Chondrocyte (in vitro differentiated cells): Measurements from ENCODE around the gene RPUSD4. TPM values are rescaled to one million over a fixed set of nuclear protein-coding genes. Genes with fewer than 3 reads are reported as not detected.

Experiments used
- DNase-seq: peaks from one replicate; pipeline ENCODE4 v3.0.0; 2021; ENCODE audit warnings: mixed read lengths, low spot score
- H3K27ac Mint-ChIP-seq: one replicate; pipeline ENCODE4 v1.8.0; 2021; ENCODE audit warnings: mild to moderate bottlenecking, moderate library complexity, mixed read lengths; ENCODE audit not compliant: unreplicated experiment
- H3K27me3 Mint-ChIP-seq: 2 replicates; pipeline ENCODE4 v1.8.0; 2021; ENCODE audit warnings: low read depth, mixed read lengths
- H3K36me3 Mint-ChIP-seq: 2 replicates; pipeline ENCODE4 v1.8.0; 2021; ENCODE audit warnings: low read depth, mixed read lengths
- H3K4me1 Mint-ChIP-seq: 2 replicates; pipeline ENCODE4 v1.8.0; 2021; ENCODE audit warnings: low read depth, mild to moderate bottlenecking, mixed read lengths
- H3K4me3 Mint-ChIP-seq: one replicate; pipeline ENCODE4 v1.8.0; 2021; ENCODE audit warnings: mild to moderate bottlenecking, moderate library complexity, mixed read lengths; ENCODE audit not compliant: unreplicated experiment
- H3K9me3 Mint-ChIP-seq: 2 replicates; pipeline ENCODE4 v1.8.0; 2021; ENCODE audit warnings: low read depth, mixed read lengths
- total RNA-seq: library from RNA; stranded (reverse); gene quantifications from 3 replicates; pipeline ENCODE4 v1.2.1, GENCODE V29; 2021
- TF ChIP-seq, protein P1 (sequence below): fragments of 200-600 bp; sonication (generic); IDR thresholded peaks from 2 replicates; pipeline ENCODE4 v1.5.0; 2021; ENCODE audit warnings: antibody characterized with exemption, mild to moderate bottlenecking, moderate library complexity

Gene RPUSD4
- total RNA-seq, 1 donor from 2014 or later = 16.2 TPM

DNA sequence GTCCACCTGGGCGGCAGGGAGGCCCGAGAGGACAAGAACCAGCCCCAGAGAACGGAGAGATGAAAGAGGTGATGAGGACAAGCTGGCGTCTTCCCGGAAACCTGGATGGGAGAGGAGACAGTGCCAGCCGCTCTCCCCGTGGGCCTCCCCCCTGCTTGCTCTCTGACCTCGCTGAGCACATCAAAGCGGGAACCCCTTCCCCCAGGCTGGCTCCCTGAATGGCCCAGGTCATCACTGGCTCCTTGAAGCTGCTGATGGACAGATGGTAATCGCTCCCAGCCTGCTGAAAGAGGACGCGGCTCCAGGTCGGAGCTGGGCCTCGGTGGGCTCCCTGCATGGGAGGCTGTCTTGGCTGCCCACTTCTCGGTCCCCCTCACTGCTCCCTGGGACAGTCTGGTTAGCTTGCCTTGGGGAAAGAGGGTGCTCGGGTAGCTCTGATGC lies 18.4 kb downstream of the RPUSD4 start:
- Mint-ChIP-seq H3K27ac (no peak overlapping the region), H3K4me1 (peaks cover 8% of the 10 kb centered on the region), H3K36me3 (peaks cover 14% of the 10 kb centered on the region)

DNA sequence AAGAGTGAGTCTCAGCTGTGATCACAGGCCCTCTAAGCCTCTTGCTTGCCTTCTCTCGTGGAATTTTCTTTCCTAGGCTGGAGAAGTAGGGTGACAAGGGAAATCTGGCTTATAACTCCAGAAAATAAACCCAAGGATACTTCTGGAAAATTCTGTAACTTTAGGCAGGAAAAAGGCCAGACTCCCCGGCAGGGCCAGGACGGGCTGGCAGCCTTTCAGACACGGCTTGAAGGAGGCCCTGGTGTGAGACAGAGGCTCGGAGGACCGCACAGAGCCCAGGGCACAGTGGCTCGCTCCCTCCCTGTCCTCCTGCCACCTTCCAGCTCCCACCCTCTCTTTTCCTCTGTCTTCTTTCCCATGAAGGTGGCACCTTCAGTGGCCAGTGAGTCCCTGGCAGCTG lies 19.1 kb downstream of the RPUSD4 start:
- H3K4me1 Mint-ChIP-seq = peaks cover 1% of the 10 kb centered on the region
- TF ChIP-seq, protein P1, sequence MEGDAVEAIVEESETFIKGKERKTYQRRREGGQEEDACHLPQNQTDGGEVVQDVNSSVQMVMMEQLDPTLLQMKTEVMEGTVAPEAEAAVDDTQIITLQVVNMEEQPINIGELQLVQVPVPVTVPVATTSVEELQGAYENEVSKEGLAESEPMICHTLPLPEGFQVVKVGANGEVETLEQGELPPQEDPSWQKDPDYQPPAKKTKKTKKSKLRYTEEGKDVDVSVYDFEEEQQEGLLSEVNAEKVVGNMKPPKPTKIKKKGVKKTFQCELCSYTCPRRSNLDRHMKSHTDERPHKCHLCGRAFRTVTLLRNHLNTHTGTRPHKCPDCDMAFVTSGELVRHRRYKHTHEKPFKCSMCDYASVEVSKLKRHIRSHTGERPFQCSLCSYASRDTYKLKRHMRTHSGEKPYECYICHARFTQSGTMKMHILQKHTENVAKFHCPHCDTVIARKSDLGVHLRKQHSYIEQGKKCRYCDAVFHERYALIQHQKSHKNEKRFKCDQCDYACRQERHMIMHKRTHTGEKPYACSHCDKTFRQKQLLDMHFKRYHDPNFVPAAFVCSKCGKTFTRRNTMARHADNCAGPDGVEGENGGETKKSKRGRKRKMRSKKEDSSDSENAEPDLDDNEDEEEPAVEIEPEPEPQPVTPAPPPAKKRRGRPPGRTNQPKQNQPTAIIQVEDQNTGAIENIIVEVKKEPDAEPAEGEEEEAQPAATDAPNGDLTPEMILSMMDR = no peak
- H3K36me3 Mint-ChIP-seq = peaks cover 13% of the 10 kb centered on the region
- no peaks in the 10 kb centered on the region for H3K27me3 Mint-ChIP-seq
- no peak for DNase-seq
- no peak overlapping the region for H3K27ac Mint-ChIP-seq
- H3K9me3 Mint-ChIP-seq = no peaks in the 10 kb centered on the region
- H3K4me3 Mint-ChIP-seq = no peak overlapping the region

More for the DNA sequence above, 18.4 kb downstream of the RPUSD4 start:
- TF ChIP-seq, protein P1 = no peak
- no peak for DNase-seq
- Mint-ChIP-seq H3K4me3 (no peak overlapping the region), H3K27me3 (no peaks in the 10 kb centered on the region), H3K9me3 (no peaks in the 10 kb centered on the region)

DNA sequence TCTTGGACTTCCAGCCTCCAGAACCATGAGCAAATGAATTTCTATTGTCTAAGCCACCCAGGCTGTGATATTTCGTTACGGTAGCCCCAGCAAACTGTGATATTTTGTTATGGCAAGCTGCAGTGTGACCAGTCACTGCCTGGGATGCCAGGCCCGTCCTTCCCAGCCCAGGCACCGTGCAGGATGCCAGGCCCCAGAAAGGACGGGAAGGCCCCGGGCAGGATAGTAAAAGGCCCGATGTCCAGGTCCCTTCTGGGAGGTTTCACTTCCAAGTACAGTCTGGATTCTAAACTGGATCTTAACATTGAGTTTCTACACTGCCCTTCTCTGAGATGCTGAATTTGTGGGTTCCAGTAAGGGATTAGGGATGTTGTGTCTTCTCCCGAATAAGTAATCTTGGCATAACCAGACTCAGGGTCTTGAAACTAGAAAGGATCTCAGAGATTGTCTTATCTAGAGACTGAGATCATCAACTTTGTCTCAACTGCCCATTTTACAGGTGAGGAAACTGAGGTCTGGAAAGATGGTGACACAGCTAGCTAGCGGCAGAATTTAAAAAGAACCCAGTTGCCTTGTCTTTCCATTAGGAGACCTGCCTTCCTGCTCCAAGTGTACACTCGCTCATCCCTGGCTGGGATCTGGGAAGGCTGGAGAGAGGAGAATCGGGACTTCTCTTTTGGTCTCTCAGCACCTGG lies 19.9 kb downstream of the RPUSD4 start:
- TF ChIP-seq, protein P1 = no peak
- no peak for DNase-seq
- Mint-ChIP-seq H3K4me1 (no peaks in the 10 kb centered on the region), H3K9me3 (no peaks in the 10 kb centered on the region), H3K27me3 (no peaks in the 10 kb centered on the region), H3K27ac (no peak overlapping the region), H3K36me3 (peaks cover 10% of the 10 kb centered on the region), H3K4me3 (no peak overlapping the region)

DNA sequence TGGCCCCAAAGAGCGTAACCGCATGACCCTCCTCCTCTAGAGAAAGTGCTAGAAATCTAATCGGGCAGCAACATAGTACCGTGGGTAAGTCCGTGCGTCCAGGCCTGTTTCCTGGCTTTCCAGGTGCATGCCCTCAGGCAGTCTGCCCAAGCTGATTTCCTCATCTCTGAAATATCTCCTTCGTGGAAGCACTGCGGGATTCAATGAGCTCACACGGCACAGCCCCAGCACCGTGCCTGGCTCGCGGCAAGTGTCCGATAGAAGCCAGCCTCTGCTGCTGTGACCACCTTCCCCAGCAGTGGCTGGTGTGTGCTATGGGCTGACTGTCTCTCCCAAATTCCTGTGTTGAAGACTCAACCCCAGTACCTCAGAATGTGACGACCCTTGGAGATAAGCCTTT lies 20.7 kb downstream of the RPUSD4 start:
- H3K27me3 Mint-ChIP-seq = no peaks in the 10 kb centered on the region
- H3K9me3 Mint-ChIP-seq = no peaks in the 10 kb centered on the region
- H3K4me1 Mint-ChIP-seq = no peaks in the 10 kb centered on the region
- no peak for DNase-seq
- H3K36me3 Mint-ChIP-seq = peaks cover 7% of the 10 kb centered on the region
- no peak overlapping the region for H3K27ac Mint-ChIP-seq
- H3K4me3 Mint-ChIP-seq = no peak overlapping the region
- TF ChIP-seq, protein P1 = no peak

DNA sequence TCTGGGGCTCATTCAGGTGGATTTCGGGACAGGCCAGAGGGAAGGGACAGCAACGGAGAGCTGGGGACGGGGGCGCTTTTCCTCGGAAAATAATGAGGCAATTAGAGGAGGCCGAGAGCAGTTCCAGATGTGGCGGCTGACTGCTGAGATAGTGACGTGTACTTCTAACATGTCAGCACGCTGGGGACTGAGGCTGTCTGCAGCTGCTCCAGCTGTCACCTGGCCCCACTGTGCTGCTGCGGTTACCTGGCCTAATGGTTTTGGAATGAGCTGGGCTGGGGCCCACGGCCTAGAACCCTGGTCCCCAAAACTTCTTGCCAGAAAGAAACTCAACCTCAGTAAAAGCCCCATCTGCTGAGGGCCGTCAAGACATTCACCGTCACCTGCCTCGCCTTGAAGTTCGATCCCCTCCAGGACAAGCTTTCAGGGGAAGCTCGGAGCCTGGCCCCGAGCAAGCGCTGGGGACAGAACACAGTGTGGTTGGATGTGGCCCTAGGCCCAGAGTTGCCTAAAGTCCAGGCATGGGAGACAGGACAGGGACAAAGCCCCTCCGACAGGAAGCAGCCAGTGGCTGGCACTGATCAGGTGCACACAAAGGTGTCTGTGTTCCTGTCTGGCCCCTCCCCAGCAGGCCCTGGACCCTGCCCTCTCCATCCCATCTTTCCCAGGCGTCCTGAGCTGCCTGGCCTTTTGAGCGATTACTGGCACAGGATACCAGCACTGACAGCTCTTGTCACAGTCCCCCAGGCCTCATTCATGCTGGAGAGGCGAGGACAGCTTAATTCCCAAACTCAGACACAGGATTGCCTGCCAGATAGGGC lies 22.1 kb downstream of the RPUSD4 start:
- Mint-ChIP-seq H3K27me3 (no peaks in the 10 kb centered on the region), H3K36me3 (peaks cover 7% of the 10 kb centered on the region), H3K4me3 (no peak overlapping the region), H3K27ac (no peak overlapping the region), H3K9me3 (no peaks in the 10 kb centered on the region), H3K4me1 (no peaks in the 10 kb centered on the region)
- no peak for DNase-seq
- TF ChIP-seq, protein P1 = no peak
